ENCODE results near the gene PLIN3.
A peak's percentile ranks its signal among the peaks of the same experiment; 100 is the strongest.
"Not testable (repeated sequence)": the region's sequence is repeated elsewhere in the genome, so short reads cannot be mapped to it uniquely, and the experiment has no call there.

The PLIN3 gene

GRCh38 chr19:4845975-4846374, 21.5 kb downstream of the PLIN3 start:
- DNase-seq, result not testable (repeated sequence)

GRCh38 chr19:4844348-4845179, 22.9 kb downstream of the PLIN3 start:
- DNase-seq, result no peak

- no peak for DNase-seq
Measured at GRCh38 chr19:4843647-4843965, 23.9 kb downstream of the PLIN3 start.

GRCh38 chr19:4839192-4839591, 28.3 kb downstream of the PLIN3 start:
- no peak for DNase-seq

GRCh38 chr19:4832776-4833175, 34.7 kb downstream of the PLIN3 start:
- DNase-seq, result no peak

GRCh38 chr19:4831979-4832340, 35.5 kb downstream of the PLIN3 start:
- not testable (repeated sequence) for DNase-seq

- DNase-seq, result no peak
Measured at GRCh38 chr19:4831304-4831978, 36.0 kb downstream of the PLIN3 start, which contains the start of gene TICAM1. TICAM1 (minus strand) TSS chr19:4831712; CDS start chr19:4818377, 13,335 bp downstream.

- no peak for DNase-seq
Measured at GRCh38 chr19:4830768-4831265, 36.6 kb downstream of the PLIN3 start.

GRCh38 chr19:4830332-4830731, 37.1 kb downstream of the PLIN3 start:
- DNase-seq, result no peak

- peak in 1 of 2 experiments; percentile 23 for DNase-seq
Measured at GRCh38 chr19:4829001-4829712, 38.3 kb downstream of the PLIN3 start.

GRCh38 chr19:4823577-4823976, 43.9 kb downstream of the PLIN3 start:
- DNase-seq, result no peak

- not testable (repeated sequence) for DNase-seq
Measured at GRCh38 chr19:4822354-4822753, 45.1 kb downstream of the PLIN3 start.

GRCh38 chr19:4821265-4821664, 46.2 kb downstream of the PLIN3 start:
- DNase-seq, result no peak

- DNase-seq, result no peak
Measured at GRCh38 chr19:4817467-4818277, 49.8 kb downstream of the PLIN3 start.

GRCh38 chr19:4816950-4817278, 50.6 kb downstream of the PLIN3 start:
- no peak for DNase-seq

GRCh38 chr19:4816202-4816949, 51.1 kb downstream of the PLIN3 start:
- DNase-seq, result no peak

- DNase-seq, result peak; percentile 95 to 97
Measured at GRCh38 chr19:4815426-4816201, 51.9 kb downstream of the PLIN3 start.

- DNase-seq, result no peak
Measured at GRCh38 chr19:4814625-4815425, 52.6 kb downstream of the PLIN3 start.

GRCh38 chr19:4811328-4812131, 55.9 kb downstream of the PLIN3 start:
- peak; percentile 52 to 73 for DNase-seq
